OCI-M2 (cell line): ENCODE results near the gene C6orf89.
A peak's percentile ranks its signal among the peaks of the same experiment; 100 is the strongest.
"Not testable (repeated sequence)": the region's sequence is repeated elsewhere in the genome, so short reads cannot be mapped to it uniquely, and the experiment has no call there.

Experiments
- DNase-seq: peaks from one replicate; lab custom pipeline; 2025; ENCODE audit not compliant: unreplicated experiment; lab: John Stamatoyannopoulos, UW

C6orf89 gene

GRCh38 chr6:36945301-36945700 is 59.5 kb downstream of the C6orf89 start:
- no peak for DNase-seq

DNA sequence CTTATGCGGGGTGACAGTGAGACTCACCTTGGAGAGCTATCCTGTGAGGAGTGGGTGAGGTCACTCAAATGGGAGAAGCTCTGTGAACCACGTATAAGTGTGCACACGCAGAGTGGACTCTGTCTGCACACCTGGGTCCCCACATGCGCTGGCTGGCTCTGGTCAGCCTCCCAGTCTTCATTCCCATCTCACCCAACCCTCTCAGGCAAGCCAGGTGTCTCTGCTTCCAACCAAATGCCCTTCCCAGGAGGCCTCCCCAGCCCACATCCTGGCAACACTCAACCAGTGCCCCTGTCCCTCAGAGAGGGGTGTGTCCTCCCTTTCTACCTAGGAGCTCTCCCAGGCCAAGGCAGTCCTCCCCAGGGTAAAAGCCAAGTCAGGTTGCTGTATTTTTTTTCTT is 60.8 kb downstream of the C6orf89 start:
- no peak for DNase-seq

DNA sequence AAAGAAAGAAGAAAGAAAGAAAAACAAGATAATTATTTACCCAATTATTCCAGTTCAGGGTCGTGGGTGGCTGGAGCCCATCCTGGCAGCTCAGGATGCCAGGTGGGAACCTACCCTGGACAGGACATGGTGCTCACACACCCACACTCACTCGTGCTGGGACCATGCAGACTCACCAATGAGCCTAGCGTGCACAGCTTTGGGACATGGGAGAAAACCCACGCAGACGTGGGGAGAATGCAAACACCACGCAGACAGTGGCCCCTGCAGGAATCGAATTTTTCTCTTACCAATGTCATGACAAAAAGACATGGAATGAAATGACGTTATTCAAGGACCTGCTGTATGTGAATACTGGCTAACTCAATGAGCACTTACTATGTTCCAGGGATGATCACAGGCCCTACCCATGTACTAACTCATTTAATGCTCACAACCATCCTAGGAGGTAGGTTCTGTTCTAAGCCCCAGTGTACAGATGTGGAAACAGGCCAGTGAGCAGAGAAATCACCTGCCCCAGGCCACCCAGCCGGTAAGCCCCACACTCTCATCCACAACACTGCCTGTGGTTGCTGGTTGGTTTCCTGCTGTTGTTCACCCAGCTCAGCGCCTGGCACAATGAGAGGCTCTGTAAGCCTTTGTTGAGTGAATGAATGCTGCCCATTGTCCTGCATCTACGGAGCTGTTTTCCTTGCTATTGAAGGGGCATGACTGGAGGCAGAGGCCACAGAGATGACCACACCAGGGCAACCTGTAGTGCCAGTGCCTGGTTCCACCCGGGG is 62.0 kb downstream of the C6orf89 start:
- no peak for DNase-seq

DNA sequence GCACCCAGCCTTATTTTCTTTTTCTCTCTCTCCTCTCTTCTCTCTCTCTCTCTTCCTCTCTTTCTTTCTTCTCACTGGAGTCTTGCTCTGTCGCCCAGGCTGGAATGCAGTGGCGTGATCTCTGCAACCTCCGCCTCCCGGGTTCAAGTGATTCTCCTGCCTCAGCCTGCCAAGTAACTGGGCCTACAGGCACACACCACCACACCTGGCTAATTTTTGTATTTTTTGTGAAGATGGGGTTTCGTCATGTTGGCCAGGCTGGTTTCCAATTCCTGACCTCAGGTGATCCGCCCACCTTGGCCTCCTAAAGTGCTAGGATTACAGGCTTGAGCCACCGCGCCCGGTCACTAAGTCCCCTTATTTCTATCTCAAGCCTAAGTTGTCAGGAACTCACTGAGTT is 63.3 kb downstream of the C6orf89 start:
- DNase-seq, result not testable (repeated sequence)

DNA sequence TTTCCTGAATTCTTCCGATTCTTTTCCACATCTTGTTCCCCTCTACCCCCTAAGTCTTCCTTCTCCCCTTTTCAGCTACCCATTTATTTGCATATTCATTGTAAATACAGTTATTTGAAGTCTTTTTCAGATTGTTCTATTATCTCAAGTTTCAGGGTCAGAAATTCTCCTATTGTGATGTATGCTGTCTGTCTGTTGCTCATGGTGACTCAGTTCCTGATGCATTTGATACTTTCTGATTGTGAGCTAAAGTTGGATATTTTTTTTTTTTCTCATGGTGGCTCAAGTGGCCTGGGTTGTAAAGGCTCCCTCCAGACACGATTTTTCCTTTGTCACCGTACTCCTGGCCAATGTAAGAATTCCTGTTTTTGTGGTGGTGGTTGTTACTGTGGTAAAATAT is 63.9 kb downstream of the C6orf89 start:
- no peak for DNase-seq

GRCh38 chr6:36953931-36954261 is 68.1 kb downstream of the C6orf89 start:
- DNase-seq, result no peak

- peak; percentile 59 for DNase-seq
Observed at GRCh38 chr6:36954262-36954931, 68.6 kb downstream of the C6orf89 start, which contains the start of gene PI16. Gene PI16 (plus strand): TSS chr6:36954738. CDS start chr6:36954761, 23 bp downstream.

DNA sequence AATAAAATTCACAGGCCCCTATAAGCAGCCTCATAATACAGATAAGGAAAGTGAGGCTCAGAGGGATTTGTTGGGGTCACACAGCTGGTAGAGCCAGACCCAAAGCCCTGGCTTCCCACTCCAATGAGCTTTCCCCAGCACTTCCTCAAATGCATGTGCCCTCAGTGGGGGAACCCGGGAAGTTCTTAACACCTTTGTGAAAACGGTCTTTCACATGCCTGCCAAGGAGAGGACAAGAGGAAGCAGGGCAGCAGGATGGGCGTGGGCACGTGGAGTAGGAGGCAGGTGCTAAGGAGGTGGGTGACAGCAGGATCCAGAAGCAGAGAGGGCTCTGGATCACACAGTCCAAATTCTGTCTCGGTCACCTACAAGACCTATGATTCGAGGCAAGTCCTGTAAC is 69.4 kb downstream of the C6orf89 start:
- no peak for DNase-seq

GRCh38 chr6:36955671-36956445 is 70.1 kb downstream of the C6orf89 start:
- no peak for DNase-seq

- no peak for DNase-seq
Observed at GRCh38 chr6:36956446-36956820, 70.7 kb downstream of the C6orf89 start.

DNA sequence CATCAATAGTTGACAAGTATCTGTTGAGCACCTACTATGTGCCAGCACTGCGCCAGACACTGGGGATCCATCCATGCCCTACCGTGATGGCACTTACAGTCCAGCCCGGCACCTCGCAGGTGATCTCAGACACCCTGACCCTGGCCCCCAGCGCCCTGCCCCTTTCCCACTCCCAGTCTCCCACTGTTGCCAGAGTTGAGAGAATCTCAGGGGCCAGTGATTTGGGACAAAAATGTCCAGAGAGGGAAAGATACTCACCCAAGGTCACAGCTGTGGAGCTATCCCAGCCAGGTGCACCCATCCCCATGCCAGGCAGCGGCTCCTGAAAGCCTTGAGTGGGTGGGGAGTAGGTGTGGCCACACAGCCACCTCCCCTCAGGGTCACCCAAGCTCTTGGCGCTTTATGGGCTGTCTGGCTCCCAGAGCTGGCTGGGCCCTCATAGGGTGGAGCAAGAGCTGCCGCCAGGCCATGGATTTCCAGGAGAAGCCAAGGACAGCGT is 72.1 kb downstream of the C6orf89 start:
- no peak for DNase-seq

- DNase-seq, result no peak
Observed at GRCh38 chr6:36958775-36959554, 73.2 kb downstream of the C6orf89 start.

DNA sequence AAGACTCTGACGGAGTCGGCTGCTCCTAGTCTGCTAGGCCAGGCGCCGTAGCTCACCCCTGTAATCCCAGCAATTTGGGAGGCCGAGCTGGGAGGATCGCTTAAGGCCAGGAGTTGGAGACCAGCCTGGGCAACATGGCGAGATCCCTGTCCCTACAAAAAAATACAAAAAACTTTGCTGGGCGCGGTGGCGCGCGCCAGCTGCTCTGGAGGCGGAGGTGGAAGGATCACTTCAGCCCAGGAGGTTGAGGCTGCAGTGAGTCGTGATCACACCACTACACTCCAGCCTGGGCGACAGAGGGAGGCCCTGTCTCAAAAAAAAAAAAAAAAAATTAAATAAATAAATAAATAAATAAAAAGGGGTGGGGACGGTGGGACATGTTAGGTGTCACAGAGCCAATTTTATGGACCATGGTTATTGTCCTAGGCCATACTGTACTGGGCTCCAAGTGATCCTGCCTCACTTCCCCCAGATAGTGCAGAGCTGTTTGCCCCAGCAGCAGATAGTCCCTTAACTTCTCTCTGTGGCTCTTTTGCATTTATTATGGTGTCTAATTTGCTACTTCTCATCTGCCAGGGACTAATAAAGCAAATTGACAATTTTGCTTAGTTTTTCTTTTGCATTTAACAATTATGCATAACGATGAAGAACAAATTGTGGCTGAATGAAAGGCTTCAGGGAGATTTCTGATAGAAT is 74.0 kb downstream of the C6orf89 start:
- no peak for DNase-seq

DNA sequence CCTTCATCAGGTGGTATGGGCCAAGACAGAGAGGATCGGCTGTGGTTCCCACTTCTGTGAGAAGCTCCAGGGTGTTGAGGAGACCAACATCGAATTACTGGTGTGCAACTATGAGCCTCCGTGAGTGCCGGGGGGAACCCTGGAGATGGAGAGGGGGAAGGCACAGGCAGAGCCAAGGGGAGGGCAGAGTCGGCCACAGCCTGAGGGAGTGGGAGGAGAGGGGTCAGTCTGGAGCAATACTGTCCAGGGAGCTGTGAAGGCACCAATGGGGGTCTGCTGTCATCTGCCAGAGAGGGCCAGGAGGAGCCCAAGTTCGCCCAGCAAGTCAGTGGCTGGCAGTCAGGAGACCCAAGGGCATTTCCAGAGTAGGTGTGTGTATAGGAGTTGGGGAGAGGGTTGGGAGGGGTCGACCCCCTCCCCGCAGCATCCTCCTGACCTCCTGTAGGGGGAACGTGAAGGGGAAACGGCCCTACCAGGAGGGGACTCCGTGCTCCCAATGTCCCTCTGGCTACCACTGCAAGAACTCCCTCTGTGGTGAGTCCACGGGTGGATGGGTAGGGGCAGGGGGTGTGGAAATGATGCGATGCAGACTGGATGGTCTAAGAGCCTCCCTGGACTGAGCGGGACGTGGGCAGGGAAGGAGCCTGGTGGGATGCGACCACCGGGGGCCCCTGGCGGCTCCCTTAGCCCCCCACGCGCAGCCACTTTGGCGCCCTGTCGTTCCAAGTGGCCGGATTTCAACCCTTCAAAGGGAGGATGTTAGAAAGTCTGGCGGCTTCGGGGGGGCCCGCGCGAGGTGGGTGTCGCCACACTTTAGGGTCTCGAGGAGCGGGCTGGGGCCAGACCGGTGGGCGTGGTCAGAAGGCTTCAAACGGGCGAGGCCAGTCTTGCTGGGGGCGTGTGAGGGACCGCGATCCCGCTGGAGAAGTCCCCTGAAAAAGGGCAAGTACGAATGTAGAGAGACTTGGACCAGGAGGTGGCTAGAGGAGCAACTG is 76.0 kb downstream of the C6orf89 start:
- DNase-seq, result no peak

GRCh38 chr6:36962874-36963273 is 77.1 kb downstream of the C6orf89 start:
- no peak for DNase-seq

GRCh38 chr6:36963451-36964290 is 77.9 kb downstream of the C6orf89 start:
- DNase-seq, result no peak

GRCh38 chr6:36964349-36964748 is 78.6 kb downstream of the C6orf89 start:
- no peak for DNase-seq

DNA sequence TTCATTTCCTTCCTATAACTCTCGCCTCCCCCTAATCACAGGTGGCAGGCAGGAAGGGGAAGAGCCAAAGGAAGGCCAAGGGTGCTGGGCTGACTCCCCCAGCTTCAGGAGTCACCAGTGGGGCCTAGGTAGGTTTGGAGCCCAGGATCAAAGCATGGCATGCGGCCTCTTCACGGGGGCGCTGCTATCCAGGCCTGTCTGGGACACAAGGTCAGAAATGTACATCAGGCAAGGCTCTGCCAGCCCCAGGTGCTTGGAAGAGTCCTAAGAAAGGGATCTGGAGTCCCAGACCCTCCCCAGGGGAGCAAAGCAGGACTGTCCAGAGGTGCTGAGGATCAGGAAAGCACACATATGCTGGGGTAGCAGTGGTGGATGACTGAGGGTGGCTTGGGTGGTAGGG is 79.2 kb downstream of the C6orf89 start:
- DNase-seq, result no peak
